Natural killer cell (primary cell): ENCODE data around the gene ROR1. TPM values are rescaled to one million over a fixed set of nuclear protein-coding genes. Genes with fewer than 3 reads are reported as not detected.

Experiments used
- ATAC-seq, 3 donors: fragments of 150-1000 bp in 2 of 3; fragments of 200-7000 bp in 1 of 3; cut with Tn5 transposase; 1 replicate in 1 of 3; 2 replicates in 2 of 3; pipeline ENCODE4 v1.10.0; 2021; ENCODE audit warnings: mild to moderate bottlenecking in 2 of 3, moderate library complexity in 2 of 3
- DNase-seq, 2 donors: peaks; one replicate each; pipeline versions ENCODE4 v3.0.0 to v3.0.0-alpha.2; 2013 to 2021; ENCODE audit warnings: mixed read lengths in 1 of 2
- H3K27ac ChIP-seq: one replicate; pipeline ENCODE4 v1.5.1; 2013; ENCODE audit warnings: mild to moderate bottlenecking, low read length
- H3K27me3 ChIP-seq: one replicate; pipeline ENCODE4 v1.6.1; 2013; ENCODE audit warnings: low read length; ENCODE audit not compliant: control insufficient read depth, insufficient read depth
- H3K36me3 ChIP-seq: one replicate; pipeline ENCODE4 v1.6.1; 2013; ENCODE audit warnings: low read length; ENCODE audit not compliant: control insufficient read depth, insufficient read depth
- H3K4me1 ChIP-seq: one replicate; pipeline ENCODE4 v1.6.1; 2013; ENCODE audit warnings: low read length; ENCODE audit not compliant: control insufficient read depth, insufficient read depth
- H3K4me3 ChIP-seq: one replicate; pipeline ENCODE4 v1.5.1; 2013; ENCODE audit warnings: low read length
- H3K9me3 ChIP-seq: one replicate; pipeline ENCODE4 v1.6.1; 2013; ENCODE audit warnings: low read length; ENCODE audit not compliant: control insufficient read depth, insufficient read depth
- H3K27ac Mint-ChIP-seq, 2 donors: one replicate each; pipeline ENCODE4 v1.8.0; 2022; ENCODE audit warnings: mild to moderate bottlenecking in 2 of 2, mixed read lengths in 2 of 2, moderate library complexity in 1 of 2
- H3K27me3 Mint-ChIP-seq, 2 donors: one replicate each; pipeline ENCODE4 v1.8.0; 2022; ENCODE audit warnings: low read depth in 2 of 2, mixed read lengths in 2 of 2
- H3K36me3 Mint-ChIP-seq: one replicate; pipeline ENCODE4 v1.8.0; 2022; ENCODE audit warnings: mixed read lengths
- H3K4me1 Mint-ChIP-seq, 2 donors: one replicate each; pipeline ENCODE4 v1.8.0; 2022; ENCODE audit warnings: mixed read lengths in 2 of 2
- H3K4me3 Mint-ChIP-seq: one replicate; pipeline ENCODE4 v1.8.0; 2022; ENCODE audit warnings: mild to moderate bottlenecking, moderate library complexity, mixed read lengths
- H3K9me3 Mint-ChIP-seq, 2 donors: one replicate each; pipeline ENCODE4 v1.8.0; 2022; ENCODE audit warnings: mixed read lengths in 2 of 2
- WGBS: methylation state at CpG from one replicate; pipeline ENCODE4 v1.1.7; 2013; ENCODE audit warnings: missing lambda C conversion rate; ENCODE audit not compliant: insufficient coverage; 5-methylcytosine and 5-hydroxymethylcytosine counted together
- intact Hi-C: fragments of 100-400 bp; cut with micrococcal nuclease; formaldehyde crosslinking; loops from one replicate; pipeline ENCODE4 v1.14.2; 2022
- total RNA-seq, 4 donors: library from RNA; stranded (reverse); fragments of 120-200 nt in 1 of 4; gene quantifications; one replicate each; pipeline versions ENCODE4 v1.2.3 to v1.2.4, GENCODE V29; 2013 to 2022
- TF ChIP-seq, protein P1 (sequence below): fragments of 200-600 bp; IDR thresholded peaks from one replicate; pipeline ENCODE4 v1.8.0; 2022; ENCODE audit warnings: antibody characterized with exemption

The ROR1 gene
- total RNA-seq, 3 donors from 2014 or later (not counting 1 experiment from before 2014, with no cell fraction given): 0.05 to 0.35 (median 0.27) TPM

GRCh38 chr1:64114012-64114525 is 340.3 kb downstream of the ROR1 start:
- ATAC-seq: no peak
- intact Hi-C loops: no loop called here
- TF ChIP-seq, protein P1, sequence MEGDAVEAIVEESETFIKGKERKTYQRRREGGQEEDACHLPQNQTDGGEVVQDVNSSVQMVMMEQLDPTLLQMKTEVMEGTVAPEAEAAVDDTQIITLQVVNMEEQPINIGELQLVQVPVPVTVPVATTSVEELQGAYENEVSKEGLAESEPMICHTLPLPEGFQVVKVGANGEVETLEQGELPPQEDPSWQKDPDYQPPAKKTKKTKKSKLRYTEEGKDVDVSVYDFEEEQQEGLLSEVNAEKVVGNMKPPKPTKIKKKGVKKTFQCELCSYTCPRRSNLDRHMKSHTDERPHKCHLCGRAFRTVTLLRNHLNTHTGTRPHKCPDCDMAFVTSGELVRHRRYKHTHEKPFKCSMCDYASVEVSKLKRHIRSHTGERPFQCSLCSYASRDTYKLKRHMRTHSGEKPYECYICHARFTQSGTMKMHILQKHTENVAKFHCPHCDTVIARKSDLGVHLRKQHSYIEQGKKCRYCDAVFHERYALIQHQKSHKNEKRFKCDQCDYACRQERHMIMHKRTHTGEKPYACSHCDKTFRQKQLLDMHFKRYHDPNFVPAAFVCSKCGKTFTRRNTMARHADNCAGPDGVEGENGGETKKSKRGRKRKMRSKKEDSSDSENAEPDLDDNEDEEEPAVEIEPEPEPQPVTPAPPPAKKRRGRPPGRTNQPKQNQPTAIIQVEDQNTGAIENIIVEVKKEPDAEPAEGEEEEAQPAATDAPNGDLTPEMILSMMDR: no peak
- Mint-ChIP-seq H3K27ac (no peak overlapping the region), H3K4me3 (no peak overlapping the region), H3K36me3 (no peaks in the 10 kb centered on the region), H3K9me3 (no peaks in the 10 kb centered on the region), H3K27me3 (peaks cover 6 to 12% of the 10 kb centered on the region in 2 donors), H3K4me1 (no peaks in the 10 kb centered on the region)
- Histone ChIP-seq H3K36me3 (no peaks in the 10 kb centered on the region), H3K27me3 (no peaks in the 10 kb centered on the region), H3K4me1 (no peaks in the 10 kb centered on the region), H3K4me3 (no peak overlapping the region), H3K9me3 (no peaks in the 10 kb centered on the region), H3K27ac (no peak overlapping the region)
- no peak for DNase-seq
- 87% methylated on average over 5 of the region's 5 CpGs for WGBS

DNA sequence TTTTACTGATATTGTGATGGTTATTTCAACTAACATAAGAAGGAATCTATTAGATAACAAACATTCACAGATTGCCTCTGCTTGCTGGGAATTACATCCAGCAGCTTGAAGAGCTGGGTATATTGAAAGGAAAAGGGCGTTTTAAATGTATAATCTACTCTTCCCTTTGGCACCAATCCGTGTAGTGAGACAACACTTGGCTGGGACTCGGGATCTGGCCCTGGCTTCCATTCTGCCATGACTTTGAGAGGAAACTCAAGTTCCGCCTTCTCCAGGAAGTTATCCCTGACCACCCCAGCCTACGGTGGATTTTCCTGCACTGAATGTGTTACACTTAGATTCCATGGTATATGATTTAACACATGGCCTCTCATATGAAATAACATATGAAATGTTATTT is 342.7 kb downstream of the ROR1 start:
- Histone ChIP-seq H3K4me3 (no peak overlapping the region), H3K36me3 (no peaks in the 10 kb centered on the region), H3K4me1 (no peaks in the 10 kb centered on the region), H3K27me3 (no peaks in the 10 kb centered on the region), H3K9me3 (no peaks in the 10 kb centered on the region), H3K27ac (no peak overlapping the region)
- H3K27ac Mint-ChIP-seq: no peak overlapping the region
- DNase-seq (no peak), ATAC-seq (no peak)
- intact Hi-C loops: no loop called here
- H3K4me1 Mint-ChIP-seq: no peaks in the 10 kb centered on the region
- 88% methylated on average over 5 of the region's 5 CpGs for WGBS
- H3K9me3 Mint-ChIP-seq: no peaks in the 10 kb centered on the region
- no peak overlapping the region for H3K4me3 Mint-ChIP-seq
- H3K27me3 Mint-ChIP-seq: peaks cover 8 to 12% of the 10 kb centered on the region in 2 donors
- no peaks in the 10 kb centered on the region for H3K36me3 Mint-ChIP-seq
- TF ChIP-seq, protein P1: no peak

- no peaks in the 10 kb centered on the region for H3K27me3 ChIP-seq
- Mint-ChIP-seq H3K9me3 (no peaks in the 10 kb centered on the region), H3K36me3 (no peaks in the 10 kb centered on the region), H3K27me3 (peaks cover 12 to 13% of the 10 kb centered on the region in 2 donors), H3K4me3 (no peak overlapping the region), H3K4me1 (no peaks in the 10 kb centered on the region), H3K27ac (no peak overlapping the region)
- TF ChIP-seq, protein P1: no peak
- no peaks in the 10 kb centered on the region for H3K9me3 ChIP-seq
- ATAC-seq (no peak), DNase-seq (no peak)
- no peaks in the 10 kb centered on the region for H3K4me1 ChIP-seq
- no peak overlapping the region for H3K27ac ChIP-seq
- WGBS: 50% methylated on average over 1 of the region's 1 CpG
- H3K36me3 ChIP-seq: no peaks in the 10 kb centered on the region
- H3K4me3 ChIP-seq: no peak overlapping the region
- intact Hi-C loops: no loop called here
Observed at GRCh38 chr1:64117492-64117891, 343.7 kb downstream of the ROR1 start.

DNA sequence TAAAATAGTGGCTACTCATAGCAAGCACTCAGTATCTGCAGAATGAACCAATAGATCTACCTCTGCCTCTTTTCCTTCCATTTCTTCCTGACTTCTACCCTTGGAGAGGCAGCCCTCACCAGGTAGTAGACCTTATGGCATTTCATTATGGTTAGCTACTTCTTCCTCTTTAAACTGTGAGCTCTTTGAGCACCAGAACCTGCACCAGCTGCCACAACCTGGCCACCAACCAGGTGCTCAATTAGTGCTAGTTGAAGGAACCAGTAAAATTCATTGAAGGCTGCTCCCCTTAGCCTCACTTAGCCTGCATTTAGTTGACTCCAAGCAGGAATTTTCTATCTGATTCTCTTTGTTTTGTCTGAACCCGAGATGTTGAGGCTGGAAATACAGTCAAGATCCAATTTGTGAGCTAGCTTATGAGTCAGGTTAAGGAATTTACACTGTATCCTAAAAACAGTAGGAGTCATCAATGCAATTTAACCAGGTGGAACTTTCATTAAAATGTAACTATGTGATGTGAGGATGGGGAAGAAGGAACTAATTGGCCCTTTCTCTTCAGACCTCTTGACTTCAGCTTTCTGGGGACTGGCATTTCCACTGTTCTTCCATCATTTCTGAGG is 348.1 kb downstream of the ROR1 start:
- H3K9me3 Mint-ChIP-seq: no peaks in the 10 kb centered on the region
- no peaks in the 10 kb centered on the region for H3K9me3 ChIP-seq
- TF ChIP-seq, protein P1: no peak

More for the DNA sequence above, 348.1 kb downstream of the ROR1 start:
- Histone ChIP-seq H3K4me3 (no peak overlapping the region), H3K36me3 (no peaks in the 10 kb centered on the region), H3K27me3 (no peaks in the 10 kb centered on the region), H3K4me1 (no peaks in the 10 kb centered on the region), H3K27ac (no peak overlapping the region)
- no peak for ATAC-seq
- no peak for DNase-seq
- no peaks in the 10 kb centered on the region for H3K4me1 Mint-ChIP-seq
- 67% methylated on average over 1 of the region's 1 CpG for WGBS
- intact Hi-C loops: no loop called here
- no peaks in the 10 kb centered on the region for H3K36me3 Mint-ChIP-seq
- no peak overlapping the region for H3K4me3 Mint-ChIP-seq
- H3K27me3 Mint-ChIP-seq: peaks cover 15 to 17% of the 10 kb centered on the region in 2 donors
- no peak overlapping the region for H3K27ac Mint-ChIP-seq
